Neural cell (in vitro differentiated cells): Measurements from ENCODE around the gene GATB. TPM values are rescaled to one million over a fixed set of nuclear protein-coding genes. Genes with fewer than 3 reads are reported as not detected.

Experiments used
- H2AFZ ChIP-seq: fragments of 200-600, 300-800 bp; sonication (generic), shearing (Covaris generic); 2 replicates; pipeline ENCODE4 v1.6.0; 2014; ENCODE audit warnings: low read depth, mild to moderate bottlenecking, antibody characterized with exemption, low read length, moderate library complexity
- H3F3A ChIP-seq: fragments of 200-600 bp; shearing (Covaris generic); 2 replicates; pipeline ENCODE4 v1.6.1; 2016; ENCODE audit warnings: mild to moderate bottlenecking, moderate library complexity, mixed read lengths, antibody characterized with exemption, low read length; ENCODE audit not compliant: insufficient read depth, poor library complexity, severe bottlenecking
- H3K27ac ChIP-seq: fragments of 200-600, 300-800 bp; sonication (generic), shearing (Covaris generic); 2 replicates; pipeline ENCODE4 v1.5.1; 2014; ENCODE audit warnings: mild to moderate bottlenecking, low read length, moderate library complexity
- H3K27me3 ChIP-seq: fragments of 300-800, 200-600 bp; sonication (generic), shearing (Covaris generic); 2 replicates; pipeline ENCODE4 v1.6.0; 2014; ENCODE audit warnings: mild to moderate bottlenecking, low read depth, low read length, moderate library complexity; ENCODE audit not compliant: insufficient read depth
- H3K36me3 ChIP-seq: fragments of 300-800, 200-600 bp; sonication (generic), shearing (Covaris generic); 2 replicates; pipeline ENCODE4 v1.5.1; 2014; ENCODE audit warnings: mild to moderate bottlenecking, antibody characterized with exemption, low read length, moderate library complexity; ENCODE audit not compliant: insufficient read depth
- H3K4me2 ChIP-seq: fragments of 300-800, 200-600 bp; sonication (generic), shearing (Covaris generic); 2 replicates; pipeline ENCODE4 v1.6.0; 2014; ENCODE audit warnings: mild to moderate bottlenecking, low read length
- H3K4me3 ChIP-seq: fragments of 300-800, 200-600 bp; sonication (generic), shearing (Covaris generic); 2 replicates; pipeline ENCODE4 v1.5.1; 2014; ENCODE audit warnings: mild to moderate bottlenecking, low read length, moderate library complexity
- H3K79me2 ChIP-seq: fragments of 200-600 bp; shearing (Covaris generic); replicated peaks from 2 replicates; pipeline ENCODE4 v1.6.0; 2014; ENCODE audit warnings: mild to moderate bottlenecking, low read length, moderate library complexity; ENCODE audit not compliant: insufficient read depth
- H3K9ac ChIP-seq: fragments of 300-800, 200-600 bp; sonication (generic), shearing (Covaris generic); 2 replicates; pipeline ENCODE4 v1.6.1; 2016; ENCODE audit warnings: mild to moderate bottlenecking, low read length, mixed read lengths
- H3K9me2 ChIP-seq: fragments of 200-600 bp; shearing (Covaris generic); 2 replicates; pipeline ENCODE4 v1.6.1; 2016; ENCODE audit warnings: mild to moderate bottlenecking, low read length, mixed read lengths; ENCODE audit not compliant: insufficient read depth
- H3K9me3 ChIP-seq: fragments of 200-600, 300-800 bp; sonication (generic), shearing (Covaris generic); 2 replicates; pipeline ENCODE4 v1.6.1; 2016; ENCODE audit warnings: mild to moderate bottlenecking, mixed run types, low read length, moderate library complexity, mixed read lengths
- H4K20me1 ChIP-seq: fragments of 200-600 bp; shearing (Covaris generic); 2 replicates; pipeline ENCODE4 v1.6.1; 2016; ENCODE audit warnings: mild to moderate bottlenecking, mixed run types; ENCODE audit not compliant: insufficient read depth
- CTCF ChIP-seq: fragments of 450-650 bp; IDR thresholded peaks from 2 replicates; pipeline ENCODE4 v1.5.1; 2014; ENCODE audit warnings: antibody characterized with exemption, mild to moderate bottlenecking, moderate library complexity; ENCODE audit not compliant: poor library complexity, severe bottlenecking
- EP300 ChIP-seq: fragments of 450-650 bp; conservative IDR thresholded peaks from 2 replicates; pipeline ENCODE4 v1.6.1; 2014; ENCODE audit warnings: antibody characterized with exemption, mild to moderate bottlenecking, moderate library complexity; ENCODE audit not compliant: poor library complexity, severe bottlenecking
- EZH2 ChIP-seq: fragments of 200-600, 300-800 bp; shearing (Covaris generic), sonication (generic); IDR thresholded peaks from 2 replicates; pipeline ENCODE4 v1.6.1; 2014; ENCODE audit warnings: antibody characterized with exemption, low read length, borderline replicate concordance, mild to moderate bottlenecking; ENCODE audit not compliant: insufficient read depth, poor library complexity, severe bottlenecking
- MXI1 ChIP-seq: fragments of 450-650 bp; conservative IDR thresholded peaks from 2 replicates; pipeline ENCODE4 v1.6.1; 2014; ENCODE audit warnings: antibody characterized with exemption, mild to moderate bottlenecking; ENCODE audit not compliant: poor library complexity, severe bottlenecking
- POLR2AphosphoS5 ChIP-seq: IDR thresholded peaks from 2 replicates; pipeline ENCODE4 v1.6.1; 2012
- RAD21 ChIP-seq: fragments of 450-650 bp; conservative IDR thresholded peaks from 2 replicates; pipeline ENCODE4 v1.6.1; 2014; ENCODE audit warnings: antibody characterized with exemption, mild to moderate bottlenecking, moderate library complexity
- REST ChIP-seq: IDR thresholded peaks from 2 replicates; pipeline ENCODE4 v1.6.1; 2012; ENCODE audit warnings: borderline replicate concordance
- SMC3 ChIP-seq: fragments of 450-650 bp; conservative IDR thresholded peaks from 2 replicates; pipeline ENCODE4 v1.6.1; 2014; ENCODE audit warnings: antibody characterized with exemption, mild to moderate bottlenecking, moderate library complexity; ENCODE audit not compliant: poor library complexity
- TAF1 ChIP-seq: IDR thresholded peaks from 2 replicates; pipeline ENCODE4 v1.6.1; 2012; ENCODE audit warnings: low read depth
- polyA plus RNA-seq: library from polyadenylated mRNA; depleted of rRNA; stranded (reverse); fragments of >200 nt; gene quantifications from 2 replicates; pipeline ENCODE4 v1.2.3, GENCODE V29; 2014

Gene GATB
- polyA plus RNA-seq, 1 donor from 2014 or later: 15.3 TPM

DNA sequence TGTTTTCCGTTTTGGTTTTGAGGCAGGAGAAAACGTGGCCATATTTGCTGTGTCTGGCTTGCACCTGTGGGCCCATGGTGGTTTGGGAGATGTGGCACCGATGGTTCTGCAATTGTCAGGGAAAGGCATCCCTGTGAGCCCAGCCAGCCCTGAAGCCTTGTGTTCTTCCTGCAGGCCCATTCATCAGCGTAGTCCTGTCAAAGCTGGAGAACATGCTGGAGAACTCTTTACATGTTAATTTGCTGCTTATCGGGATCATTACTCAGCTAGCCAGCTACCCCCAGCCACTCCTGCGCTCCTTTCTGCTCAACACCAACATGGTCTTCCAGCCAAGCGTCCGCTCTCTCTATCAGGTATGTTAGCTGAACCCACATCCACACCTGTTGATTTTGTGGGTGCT is 104.7 kb downstream of the GATB start:
- H3K9me2 ChIP-seq: no peaks in the 10 kb centered on the region
- H3K9me3 ChIP-seq: no peaks in the 10 kb centered on the region
- H4K20me1 ChIP-seq: no peaks in the 10 kb centered on the region
- H3K27me3 ChIP-seq: no peaks in the 10 kb centered on the region
- H2AFZ ChIP-seq: no peak overlapping the region
- TF ChIP-seq TAF1 (no peak), RAD21 (no peak), EP300 (no peak), EZH2 (no peak), CTCF (no peak), POLR2AphosphoS5 (no peak), MXI1 (no peak), REST (no peak), SMC3 (no peak)
- no peaks in the 10 kb centered on the region for H3K36me3 ChIP-seq
- no peaks in the 10 kb centered on the region for H3F3A ChIP-seq
- H3K27ac ChIP-seq: no peak overlapping the region
- no peaks in the 10 kb centered on the region for H3K79me2 ChIP-seq
- no peak overlapping the region for H3K4me3 ChIP-seq
- no peak overlapping the region for H3K9ac ChIP-seq
- no peak overlapping the region for H3K4me2 ChIP-seq

GRCh38 chr4:151653548-151653918 is 107.3 kb downstream of the GATB start:
- H4K20me1 ChIP-seq: no peaks in the 10 kb centered on the region
- no peaks in the 10 kb centered on the region for H3F3A ChIP-seq
- H3K9me3 ChIP-seq: no peaks in the 10 kb centered on the region
- H3K36me3 ChIP-seq: no peaks in the 10 kb centered on the region
- TF ChIP-seq CTCF (no peak), EZH2 (no peak), RAD21 (no peak), REST (no peak), TAF1 (no peak), MXI1 (no peak), SMC3 (no peak)
- H3K4me2 ChIP-seq: no peak overlapping the region
- H3K79me2 ChIP-seq: no peaks in the 10 kb centered on the region
- no peaks in the 10 kb centered on the region for H3K9me2 ChIP-seq
- no peak overlapping the region for H3K4me3 ChIP-seq
- H3K27ac ChIP-seq: no peak overlapping the region
- no peak overlapping the region for H3K9ac ChIP-seq
- H3K27me3 ChIP-seq: no peaks in the 10 kb centered on the region
- H2AFZ ChIP-seq: no peak overlapping the region
